ENCODE results near the gene THRA.

Gene THRA, protein sequence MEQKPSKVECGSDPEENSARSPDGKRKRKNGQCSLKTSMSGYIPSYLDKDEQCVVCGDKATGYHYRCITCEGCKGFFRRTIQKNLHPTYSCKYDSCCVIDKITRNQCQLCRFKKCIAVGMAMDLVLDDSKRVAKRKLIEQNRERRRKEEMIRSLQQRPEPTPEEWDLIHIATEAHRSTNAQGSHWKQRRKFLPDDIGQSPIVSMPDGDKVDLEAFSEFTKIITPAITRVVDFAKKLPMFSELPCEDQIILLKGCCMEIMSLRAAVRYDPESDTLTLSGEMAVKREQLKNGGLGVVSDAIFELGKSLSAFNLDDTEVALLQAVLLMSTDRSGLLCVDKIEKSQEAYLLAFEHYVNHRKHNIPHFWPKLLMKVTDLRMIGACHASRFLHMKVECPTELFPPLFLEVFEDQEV

DNA sequence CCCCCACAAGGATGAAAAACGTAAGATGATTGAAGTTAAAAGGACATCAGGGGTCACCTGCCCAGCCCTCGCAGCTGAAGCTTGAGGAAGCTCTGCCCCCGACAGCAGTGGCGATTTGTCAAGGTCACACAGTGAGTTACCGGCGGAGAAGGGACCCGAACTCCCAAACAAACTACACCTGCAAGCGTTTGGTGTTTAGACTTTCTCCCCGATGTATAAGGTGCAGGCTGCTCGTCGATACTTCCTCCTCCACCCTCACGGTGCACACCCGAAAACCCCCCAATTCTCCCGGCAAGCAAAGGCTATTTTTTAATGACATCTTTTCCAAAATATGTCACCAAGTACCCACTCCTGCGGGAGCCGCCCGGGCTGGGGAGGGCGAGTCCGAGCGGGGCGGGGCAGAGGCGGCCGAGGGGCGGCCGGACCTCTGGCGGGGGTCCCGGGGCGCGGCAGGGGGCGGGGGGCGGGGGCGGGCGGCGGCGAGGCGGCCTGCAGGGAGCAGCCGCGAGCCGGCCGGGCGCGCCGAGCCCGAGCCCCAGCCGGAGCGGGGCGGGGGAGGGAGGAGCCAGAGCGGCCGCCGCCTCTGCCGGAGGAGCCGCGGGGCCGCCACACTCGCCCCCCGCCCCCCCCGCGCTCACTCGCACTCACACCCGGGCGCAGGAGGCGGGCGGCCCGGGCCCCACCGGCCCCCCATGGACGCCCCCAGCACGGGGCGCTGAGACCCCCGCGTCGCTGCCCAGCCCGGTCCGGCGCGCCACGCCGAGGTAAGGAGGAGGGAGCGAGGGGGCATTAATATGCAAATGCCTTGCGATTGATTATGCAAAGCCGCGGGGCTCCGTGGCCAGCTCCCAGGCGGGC is at the start of gene THRA:
Gene THRA, plus strand, starts transcription at position 637 of the 858 bp plus-strand sequence. CDS start 11,524 bp downstream, outside the sequence.
- DNase-seq (ENCODE audit: low read depth, low spot score) = no peak

DNA sequence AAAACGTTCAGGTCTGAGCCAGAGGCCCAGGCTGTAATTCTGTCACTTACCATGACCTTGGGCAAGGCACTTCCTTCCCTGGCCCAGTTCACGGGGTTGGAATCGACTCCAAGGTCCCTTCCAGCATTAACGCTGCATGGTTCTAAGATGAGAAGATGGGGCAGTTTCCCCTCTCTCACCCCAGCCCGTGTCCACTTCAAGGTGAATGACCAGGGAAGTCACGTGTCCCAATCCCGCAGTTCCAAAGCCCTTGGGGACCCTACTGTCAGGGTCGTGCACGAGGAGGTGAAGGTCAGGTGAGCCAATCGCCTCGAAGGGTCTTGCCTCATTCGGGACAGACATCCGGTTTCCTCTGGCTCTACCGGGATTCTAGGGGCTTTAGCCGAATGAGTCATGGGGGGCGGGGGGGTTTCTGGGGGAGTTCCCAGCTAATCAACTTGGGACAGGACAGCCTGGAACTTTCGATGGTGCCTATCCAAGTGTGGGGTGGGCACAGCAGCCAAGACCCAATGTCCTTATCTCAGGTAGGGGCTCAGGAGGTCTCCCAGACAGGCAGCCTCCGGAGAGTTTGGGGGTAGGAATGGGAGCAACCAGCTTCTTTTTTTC is 48.3 kb upstream of the THRA start:
- DNase-seq (ENCODE audit: low read depth, low spot score) = no peak

DNA sequence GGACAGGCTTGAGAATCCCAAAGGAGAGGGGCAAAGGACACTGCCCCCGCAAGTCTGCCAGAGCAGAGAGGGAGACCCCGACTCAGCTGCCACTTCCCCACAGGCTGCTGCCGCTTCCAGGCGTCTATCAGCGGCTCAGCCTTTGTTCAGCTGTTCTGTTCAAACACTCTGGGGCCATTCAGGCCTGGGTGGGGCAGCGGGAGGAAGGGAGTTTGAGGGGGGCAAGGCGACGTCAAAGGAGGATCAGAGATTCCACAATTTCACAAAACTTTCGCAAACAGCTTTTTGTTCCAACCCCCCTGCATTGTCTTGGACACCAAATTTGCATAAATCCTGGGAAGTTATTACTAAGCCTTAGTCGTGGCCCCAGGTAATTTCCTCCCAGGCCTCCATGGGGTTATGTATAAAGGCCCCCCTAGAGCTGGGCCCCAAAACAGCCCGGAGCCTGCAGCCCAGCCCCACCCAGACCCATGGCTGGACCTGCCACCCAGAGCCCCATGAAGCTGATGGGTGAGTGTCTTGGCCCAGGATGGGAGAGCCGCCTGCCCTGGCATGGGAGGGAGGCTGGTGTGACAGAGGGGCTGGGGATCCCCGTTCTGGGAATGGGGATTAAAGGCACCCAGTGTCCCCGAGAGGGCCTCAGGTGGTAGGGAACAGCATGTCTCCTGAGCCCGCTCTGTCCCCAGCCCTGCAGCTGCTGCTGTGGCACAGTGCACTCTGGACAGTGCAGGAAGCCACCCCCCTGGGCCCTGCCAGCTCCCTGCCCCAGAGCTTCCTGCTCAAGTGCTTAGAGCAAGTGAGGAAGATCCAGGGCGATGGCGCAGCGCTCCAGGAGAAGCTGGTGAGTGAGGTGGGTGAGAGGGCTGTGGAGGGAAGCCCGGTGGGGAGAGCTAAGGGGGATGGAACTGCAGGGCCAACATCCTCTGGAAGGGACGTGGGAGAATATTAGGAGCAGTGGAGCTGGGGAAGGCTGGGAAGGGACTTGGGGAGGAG is 47.5 kb upstream of the THRA start, which contains the start of gene CSF3:
Gene CSF3, plus strand, starts transcription at position 436 of the 993 bp plus-strand sequence. Its CDS starts 35 bp downstream, at position 471.
- no peak for DNase-seq (ENCODE audit: low read depth, low spot score)

DNA sequence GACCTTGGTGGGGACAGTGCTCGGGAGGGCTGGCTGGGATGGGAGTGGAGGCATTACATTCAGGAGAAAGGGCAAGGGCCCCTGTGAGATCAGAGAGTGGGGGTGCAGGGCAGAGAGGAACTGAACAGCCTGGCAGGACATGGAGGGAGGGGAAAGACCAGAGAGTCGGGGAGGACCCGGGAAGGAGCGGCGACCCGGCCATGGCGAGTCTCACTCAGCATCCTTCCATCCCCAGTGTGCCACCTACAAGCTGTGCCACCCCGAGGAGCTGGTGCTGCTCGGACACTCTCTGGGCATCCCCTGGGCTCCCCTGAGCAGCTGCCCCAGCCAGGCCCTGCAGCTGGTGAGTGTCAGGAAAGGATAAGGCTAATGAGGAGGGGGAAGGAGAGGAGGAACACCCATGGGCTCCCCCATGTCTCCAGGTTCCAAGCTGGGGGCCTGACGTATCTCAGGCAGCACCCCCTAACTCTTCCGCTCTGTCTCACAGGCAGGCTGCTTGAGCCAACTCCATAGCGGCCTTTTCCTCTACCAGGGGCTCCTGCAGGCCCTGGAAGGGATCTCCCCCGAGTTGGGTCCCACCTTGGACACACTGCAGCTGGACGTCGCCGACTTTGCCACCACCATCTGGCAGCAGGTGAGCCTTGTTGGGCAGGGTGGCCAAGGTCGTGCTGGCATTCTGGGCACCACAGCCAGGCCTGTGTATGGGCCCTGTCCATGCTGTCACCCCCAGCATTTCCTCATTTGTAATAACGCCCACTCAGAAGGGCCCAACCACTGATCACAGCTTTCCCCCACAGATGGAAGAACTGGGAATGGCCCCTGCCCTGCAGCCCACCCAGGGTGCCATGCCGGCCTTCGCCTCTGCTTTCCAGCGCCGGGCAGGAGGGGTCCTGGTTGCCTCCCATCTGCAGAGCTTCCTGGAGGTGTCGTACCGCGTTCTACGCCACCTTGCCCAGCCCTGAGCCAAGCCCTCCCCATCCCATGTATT is 46.5 kb upstream of the THRA start:
- no peak for DNase-seq (ENCODE audit: low read depth, low spot score)

DNA sequence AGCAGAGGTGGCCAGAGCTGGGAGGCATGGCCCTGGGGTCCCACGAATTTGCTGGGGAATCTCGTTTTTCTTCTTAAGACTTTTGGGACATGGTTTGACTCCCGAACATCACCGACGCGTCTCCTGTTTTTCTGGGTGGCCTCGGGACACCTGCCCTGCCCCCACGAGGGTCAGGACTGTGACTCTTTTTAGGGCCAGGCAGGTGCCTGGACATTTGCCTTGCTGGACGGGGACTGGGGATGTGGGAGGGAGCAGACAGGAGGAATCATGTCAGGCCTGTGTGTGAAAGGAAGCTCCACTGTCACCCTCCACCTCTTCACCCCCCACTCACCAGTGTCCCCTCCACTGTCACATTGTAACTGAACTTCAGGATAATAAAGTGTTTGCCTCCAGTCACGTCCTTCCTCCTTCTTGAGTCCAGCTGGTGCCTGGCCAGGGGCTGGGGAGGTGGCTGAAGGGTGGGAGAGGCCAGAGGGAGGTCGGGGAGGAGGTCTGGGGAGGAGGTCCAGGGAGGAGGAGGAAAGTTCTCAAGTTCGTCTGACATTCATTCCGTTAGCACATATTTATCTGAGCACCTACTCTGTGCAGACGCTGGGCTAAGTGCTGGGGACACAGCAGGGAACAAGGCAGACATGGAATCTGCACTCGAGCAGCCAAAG is 45.2 kb upstream of the THRA start:
- DNase-seq (ENCODE audit: low read depth, low spot score) = no peak

DNA sequence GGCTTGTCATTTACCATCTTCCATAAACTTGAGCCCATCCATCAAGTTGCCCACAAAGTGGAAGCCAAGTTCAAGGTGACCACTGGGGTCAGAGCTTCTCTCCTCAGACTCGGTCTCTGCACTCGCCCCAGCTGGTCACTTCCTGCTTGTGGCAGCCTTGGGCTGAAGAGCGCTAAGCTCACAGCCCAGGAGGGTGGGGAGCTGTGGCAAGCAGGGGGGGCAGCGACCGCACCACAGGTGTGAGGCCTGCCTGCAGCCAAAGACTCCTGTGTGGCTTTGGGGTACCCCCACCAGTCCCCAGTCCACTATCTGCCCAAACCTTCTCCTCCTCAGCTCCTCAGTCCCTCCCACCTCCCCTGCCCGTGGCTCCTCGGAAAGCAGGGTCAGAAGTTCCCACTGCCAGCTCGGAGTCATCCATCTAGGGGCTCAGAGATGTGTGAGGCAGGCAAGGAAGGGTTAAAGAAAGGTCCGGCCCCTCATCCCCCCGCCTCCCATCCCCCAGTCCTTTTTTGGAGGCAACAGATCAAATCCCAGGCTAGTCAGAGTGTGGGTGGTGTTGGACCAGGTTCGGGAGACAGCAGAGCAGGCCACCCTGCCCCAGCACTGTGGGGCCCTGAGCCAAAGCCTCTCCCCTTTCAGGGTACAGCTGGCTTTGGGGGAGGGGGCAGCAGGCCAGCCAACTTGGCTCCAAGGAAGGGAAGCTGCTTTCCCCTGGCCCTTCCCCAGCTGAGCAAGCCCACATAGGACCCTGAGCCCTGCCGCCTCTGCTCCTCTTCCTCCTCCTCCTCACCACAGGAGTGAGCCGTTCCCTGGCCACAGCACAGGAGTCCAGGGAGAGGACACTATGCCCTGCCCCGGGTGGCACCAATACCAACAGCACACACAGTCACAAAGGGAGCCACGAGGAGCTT is 44.3 kb upstream of the THRA start:
- no peak for DNase-seq (ENCODE audit: low read depth, low spot score)

DNA sequence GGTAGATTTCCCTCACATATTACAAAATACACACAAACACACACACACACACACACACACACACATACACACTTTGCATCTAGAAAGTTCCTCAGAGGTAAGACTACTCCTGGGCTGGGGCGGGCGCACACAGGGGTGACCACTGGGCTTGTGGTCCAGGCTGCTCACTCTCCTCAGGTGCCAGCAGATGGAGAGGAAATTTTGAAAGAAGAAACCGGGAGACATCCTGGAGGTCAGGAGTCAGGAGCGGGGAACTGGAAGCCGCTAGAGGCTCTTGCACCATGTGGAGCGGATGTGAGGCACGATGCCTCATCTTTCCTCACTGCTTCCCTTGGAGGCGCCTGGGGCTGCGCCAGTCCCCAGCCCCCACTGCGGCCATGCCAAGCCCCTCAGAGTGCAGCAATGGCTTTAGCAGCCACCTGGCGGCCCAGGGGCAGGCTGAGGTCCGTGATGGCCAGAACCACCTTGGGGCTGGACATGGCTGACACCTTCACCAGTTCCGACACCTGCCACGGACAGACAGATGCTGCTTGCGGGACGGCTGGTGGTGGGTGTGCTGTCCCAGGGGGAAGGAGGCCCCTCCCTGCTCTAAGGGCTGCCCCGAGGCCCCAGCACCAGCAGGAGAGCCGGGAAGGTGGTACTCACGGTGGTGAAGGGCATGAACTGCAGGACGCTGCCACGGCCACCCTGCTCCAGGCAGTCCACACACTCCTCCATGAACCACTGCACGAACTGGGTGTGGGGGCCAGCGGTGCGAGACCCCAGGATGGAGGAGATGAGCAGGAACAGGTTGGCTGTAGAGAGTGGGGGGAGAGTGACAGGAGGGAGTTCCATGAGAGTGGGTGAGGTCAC is 43.4 kb upstream of the THRA start:
- peak; percentile 52 for DNase-seq (ENCODE audit: low read depth, low spot score)

DNA sequence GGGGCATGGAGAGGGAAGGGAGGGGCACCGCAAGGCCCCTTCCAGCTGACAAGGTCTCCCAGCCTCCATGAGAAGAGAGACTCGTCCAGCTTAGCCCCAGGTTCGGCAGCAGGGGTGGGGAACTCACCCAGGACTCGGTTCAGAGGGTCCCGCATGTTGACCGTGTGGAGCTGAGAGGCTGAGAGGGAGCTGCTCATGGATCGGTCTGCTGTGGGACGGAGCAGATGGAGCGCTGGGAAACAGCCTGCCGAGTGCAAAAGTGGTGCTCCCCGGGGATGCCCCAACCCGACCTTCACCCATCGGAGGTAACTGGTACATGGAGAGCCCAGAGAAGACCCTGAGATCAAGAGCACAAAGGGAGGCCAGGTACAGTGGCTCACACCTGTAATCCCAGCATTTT is 42.6 kb upstream of the THRA start:
- no peak for DNase-seq (ENCODE audit: low read depth, low spot score)

DNA sequence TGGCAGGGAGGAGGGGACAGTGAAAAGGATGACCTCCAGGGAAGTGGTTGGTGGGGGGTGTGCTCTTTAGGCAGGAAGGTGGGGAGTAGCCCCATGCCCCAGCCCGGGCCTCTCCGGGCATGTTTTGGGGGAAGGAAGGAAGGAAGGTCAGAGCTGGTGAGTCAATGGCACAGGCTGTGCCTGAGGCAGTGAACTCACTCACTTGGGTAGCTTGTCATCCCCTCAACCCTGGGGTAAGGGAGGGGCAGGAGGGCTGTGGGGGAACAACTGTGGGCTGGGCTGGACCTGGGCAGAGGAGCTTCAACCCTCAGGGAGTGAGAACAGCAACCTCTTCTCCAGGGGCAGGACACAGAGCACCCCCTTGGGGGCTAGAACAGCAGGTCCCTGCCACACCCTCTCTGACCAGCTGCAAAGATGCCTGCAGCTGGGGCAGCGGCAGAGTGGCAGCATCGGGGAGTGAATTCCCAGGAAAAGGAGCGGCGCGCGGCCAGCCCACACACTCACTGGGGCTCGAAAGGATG is 41.3 kb upstream of the THRA start:
- DNase-seq (ENCODE audit: low read depth, low spot score) = no peak

DNA sequence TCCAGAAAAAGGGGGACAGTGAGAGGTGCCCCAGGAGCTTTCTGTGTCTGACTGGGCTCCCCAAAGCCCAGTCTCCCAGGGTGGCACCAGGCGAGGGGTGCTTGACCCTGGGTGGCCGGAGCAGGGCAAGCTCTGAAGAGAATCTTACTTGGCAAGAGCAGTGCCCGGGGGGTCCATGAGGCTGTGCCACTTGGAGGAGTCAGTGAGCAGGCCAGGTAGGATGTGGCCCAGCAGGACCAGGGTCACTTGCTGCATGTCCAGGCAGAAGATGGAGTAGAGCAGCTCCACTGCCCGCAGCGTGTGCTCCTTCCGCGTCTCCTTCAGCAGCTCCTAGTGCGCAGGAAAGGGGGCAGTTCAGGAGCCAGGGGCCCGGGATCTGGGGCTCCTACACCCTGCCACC is 40.3 kb upstream of the THRA start:
- DNase-seq (ENCODE audit: low read depth, low spot score) = no peak

DNA sequence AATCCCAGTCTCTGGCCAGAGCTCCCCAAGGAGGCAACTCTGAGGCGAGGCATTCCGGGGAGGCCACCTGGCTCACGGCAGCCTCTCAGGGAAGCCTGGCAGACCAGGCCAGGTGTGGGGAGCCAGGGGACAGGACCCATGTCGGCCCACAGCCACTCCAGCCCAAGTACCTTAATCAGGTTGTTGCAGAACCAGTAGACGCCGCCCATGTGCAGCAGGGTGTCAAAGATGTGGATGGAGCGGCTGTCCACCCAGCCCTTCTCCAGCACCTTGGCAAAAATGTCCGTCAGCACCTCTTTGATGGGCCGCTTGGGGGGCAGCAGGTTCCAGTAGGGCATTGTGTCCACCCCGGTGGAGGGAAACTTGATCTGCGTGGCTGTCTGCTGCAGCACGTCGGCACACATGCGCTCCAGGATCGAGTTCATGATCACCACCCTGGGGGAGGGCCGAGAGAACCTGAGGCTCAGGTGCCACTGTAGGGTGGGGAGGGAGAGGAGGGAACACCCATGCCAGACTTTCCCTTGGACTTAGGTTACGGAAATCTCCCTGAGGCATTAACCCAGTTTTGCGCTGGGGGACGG is 39.7 kb upstream of the THRA start:
- no peak for DNase-seq (ENCODE audit: low read depth, low spot score)

DNA sequence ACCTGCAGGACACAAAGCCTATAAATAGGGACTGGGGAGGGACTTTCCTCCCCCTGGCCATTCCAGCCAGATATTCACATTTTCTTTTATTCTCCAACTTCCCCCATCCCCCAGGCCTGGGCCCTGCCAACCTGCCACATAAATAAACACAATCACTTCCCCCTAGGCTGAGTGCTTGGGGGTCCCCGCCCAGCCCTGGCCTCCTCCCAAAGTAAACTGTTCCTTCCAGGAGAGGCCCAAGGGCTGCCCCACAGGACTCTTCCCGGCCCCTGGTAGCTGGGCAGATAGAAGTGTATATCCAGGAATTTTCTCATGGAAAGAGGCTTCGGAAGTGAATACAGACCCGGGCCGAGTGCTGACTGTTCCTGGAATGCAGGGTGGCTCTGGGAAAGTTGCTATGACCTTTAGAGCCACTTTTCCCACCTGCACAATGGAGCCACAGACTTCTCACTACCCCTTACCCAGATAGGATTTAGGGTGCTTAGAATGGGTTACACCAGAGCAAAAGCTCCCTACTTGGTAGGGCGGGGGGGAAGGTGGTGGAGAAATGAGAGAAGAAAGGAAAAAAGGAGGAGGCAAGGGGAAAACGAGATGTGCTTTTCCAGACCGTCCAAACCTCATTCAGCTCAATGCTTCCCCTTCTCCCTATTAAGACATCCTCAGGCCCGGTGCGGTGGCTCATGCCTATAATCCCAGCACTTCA is 39.0 kb upstream of the THRA start:
- no peak for DNase-seq (ENCODE audit: low read depth, low spot score)

DNA sequence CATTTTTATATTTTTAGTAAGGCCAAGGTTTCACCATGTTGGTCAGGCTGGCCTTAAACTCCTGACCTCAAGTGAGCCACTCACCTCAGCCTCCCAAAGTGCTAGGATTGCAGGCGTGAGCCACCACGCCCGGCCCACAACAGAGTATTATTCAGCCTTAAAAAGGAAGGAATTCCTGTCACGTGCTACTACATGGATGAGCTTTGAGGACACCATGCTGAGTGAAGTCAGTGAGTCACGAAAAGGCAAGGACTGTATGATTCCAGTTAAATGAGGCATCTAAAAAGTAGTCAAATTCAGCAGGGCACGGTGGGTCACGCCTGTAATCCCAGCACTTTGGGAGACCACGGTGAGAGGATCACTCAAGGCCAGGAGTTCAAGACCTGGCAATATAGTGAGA is 37.9 kb upstream of the THRA start:
- no peak for DNase-seq (ENCODE audit: low read depth, low spot score)

DNA sequence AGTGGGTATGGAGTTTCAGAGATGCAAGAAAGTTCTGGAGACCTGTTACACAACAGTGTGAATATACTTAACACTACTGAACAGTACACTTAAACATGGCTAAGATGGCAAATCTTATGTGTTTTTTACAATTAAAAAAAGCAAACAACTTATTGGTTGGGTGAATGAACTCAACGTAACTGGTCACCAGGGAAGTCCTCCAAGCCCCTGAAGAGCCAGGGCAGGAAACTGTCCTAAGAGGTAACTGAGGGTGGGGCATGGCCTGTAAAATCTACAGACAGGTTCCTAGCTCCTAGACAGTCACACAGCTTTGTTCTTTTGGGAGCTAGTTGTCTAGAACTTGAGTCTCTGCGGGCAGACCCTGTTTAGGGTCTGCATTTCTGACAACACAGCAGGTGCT is 37.2 kb upstream of the THRA start:
- no peak for DNase-seq (ENCODE audit: low read depth, low spot score)

DNA sequence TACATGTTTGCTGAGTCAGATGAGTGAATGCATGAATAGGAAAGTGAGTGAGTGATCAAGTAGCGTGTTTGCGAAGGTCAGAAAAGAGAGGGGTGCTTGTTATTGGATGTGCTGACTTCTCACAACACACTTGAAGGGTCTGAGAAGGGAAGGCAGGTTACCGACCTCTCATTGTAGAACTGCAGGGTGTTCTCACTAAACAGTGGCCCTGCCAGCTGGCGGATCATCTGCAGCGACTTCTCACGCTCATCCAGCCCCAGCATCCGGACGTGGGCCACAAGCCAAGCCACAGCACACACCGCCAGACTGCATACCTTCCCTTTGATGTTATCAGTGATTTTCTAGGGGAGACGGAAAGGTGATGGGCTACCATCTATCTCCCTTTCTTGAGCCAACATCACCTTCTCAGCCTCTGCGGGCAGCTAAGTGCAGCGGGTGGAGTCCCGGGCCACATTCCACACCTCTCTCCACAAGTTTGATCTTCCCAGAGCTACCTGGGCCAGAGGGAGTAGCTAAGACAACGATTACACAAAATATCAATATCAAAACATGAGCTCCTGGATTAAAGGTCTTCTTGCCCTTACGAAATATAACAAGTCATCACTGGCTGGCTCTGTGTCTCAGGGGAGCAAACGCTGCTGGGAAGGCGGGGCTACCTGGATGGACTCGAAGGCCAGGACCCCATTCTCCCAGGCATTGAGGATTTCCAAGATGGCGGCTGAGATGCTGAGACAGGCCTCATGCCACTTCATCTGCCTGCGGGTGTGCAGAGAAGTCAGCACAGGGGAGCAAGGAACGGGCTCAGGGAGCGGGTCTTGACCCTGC is 36.6 kb upstream of the THRA start:
- no peak for DNase-seq (ENCODE audit: low read depth, low spot score)
